ENCODE data around the gene WDR91.

Gene WDR91

GRCh38 chr7:135158874-135159273 lies 52.5 kb downstream of the WDR91 start:
- no peak for DNase-seq

DNA sequence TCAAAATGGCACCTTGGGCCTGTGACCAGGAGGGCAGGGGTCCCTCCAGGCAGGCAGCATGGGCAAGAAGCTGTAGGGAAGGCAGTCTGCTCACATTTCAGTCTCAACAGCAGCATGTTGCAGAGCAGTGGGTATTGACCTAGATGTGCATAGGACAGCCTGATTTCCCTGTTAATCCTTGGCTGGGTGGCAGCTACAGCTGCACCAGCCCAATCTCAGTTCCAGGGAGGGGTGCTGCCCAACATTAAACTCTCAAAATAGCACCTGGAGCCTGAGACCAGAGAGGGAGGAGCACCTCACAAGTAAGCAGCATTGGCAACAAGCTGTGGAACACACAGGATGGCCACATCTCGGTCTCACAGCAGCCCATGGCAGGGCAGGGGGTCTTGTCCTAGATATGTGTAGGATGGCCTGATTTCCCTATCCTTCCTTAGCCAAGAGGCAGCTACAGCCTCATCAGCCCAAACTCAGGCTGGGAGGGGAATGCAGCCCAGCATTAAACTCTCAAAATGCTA lies 53.1 kb downstream of the WDR91 start:
- DNase-seq: no peak

DNA sequence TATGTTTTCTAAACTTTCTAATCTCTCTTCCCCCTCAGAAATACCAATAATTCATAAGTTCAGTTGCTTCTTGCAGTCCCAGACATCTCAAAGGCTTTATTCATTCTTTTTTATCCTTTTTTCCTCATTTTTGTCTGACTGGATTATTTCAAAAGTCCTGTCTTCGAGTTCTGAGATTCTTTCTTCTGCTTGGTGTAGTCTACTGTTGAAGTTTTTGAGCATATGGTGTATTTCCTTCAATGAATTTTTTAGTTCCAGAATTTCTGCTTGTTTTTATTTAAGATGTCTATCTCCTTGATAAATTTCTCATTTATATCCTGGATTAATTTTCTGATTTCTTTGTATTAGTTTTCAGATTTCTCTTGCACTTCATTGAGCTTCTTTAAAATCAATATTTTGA lies 55.0 kb downstream of the WDR91 start:
- no peak for DNase-seq

DNA sequence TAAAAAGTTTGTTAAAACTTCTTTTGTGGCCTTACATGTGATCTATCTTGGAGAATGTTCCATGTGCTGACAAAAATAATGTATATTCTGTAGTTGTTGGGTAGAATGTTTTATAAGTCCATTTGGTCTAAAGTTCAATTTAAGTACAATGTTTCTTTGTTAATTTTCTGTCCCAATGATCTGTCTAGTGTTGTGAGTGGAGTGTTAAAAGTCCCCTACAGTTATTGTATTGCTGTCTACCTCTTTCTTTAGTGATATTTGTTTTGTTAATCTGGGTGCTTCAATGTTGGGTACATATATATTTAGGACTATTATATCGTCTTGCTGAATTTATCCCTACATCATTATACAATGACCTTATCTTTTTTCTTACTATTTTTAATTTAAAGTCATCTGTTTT lies 56.6 kb downstream of the WDR91 start:
- DNase-seq: no peak

- no peak for DNase-seq
Measured at GRCh38 chr7:135152442-135152841, 58.9 kb downstream of the WDR91 start.

GRCh38 chr7:135151533-135151932 lies 59.8 kb downstream of the WDR91 start:
- no peak for DNase-seq

- no peak for DNase-seq
Measured at GRCh38 chr7:135151132-135151531, 60.2 kb downstream of the WDR91 start.

DNA sequence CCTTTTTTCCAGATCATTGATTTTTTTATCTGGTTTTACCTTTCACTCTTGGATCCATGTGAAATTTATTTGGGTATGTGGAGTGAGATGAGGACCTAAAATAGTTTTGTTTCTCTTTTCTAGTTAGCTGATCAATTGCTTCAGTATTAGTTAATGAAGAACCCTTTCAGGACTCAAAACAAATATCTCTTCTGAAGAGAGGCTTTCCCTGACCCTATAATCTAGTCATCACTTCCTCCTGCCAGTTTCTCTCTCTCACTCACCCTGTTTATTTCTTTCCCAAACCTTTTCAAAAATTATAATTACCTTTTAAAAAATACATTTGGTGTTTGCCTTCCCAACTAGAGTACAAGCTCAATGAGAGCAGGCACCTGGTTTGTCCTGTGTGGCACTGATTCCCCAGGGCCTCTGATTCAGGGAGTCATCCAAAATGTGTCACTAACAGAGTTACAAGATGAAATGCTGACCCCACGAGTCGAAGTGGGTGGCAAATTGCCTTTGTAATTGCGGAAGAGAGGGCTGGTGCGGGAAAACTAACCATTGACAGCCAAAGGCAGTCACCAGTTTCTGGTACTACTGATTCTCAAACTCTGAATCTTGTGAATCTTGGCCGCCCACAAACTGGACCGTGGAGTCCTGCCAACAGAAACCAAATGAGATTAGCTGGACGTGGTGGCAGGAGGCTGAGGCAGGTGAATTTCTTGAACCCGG lies 61.1 kb downstream of the WDR91 start:
- DNase-seq: no peak

GRCh38 chr7:135147899-135148721 lies 63.2 kb downstream of the WDR91 start, which contains the start of gene TMEM140:
TMEM140 (plus strand) TSS chr7:135148072; CDS start chr7:135164442, 16,370 bp downstream.
- DNase-seq: peak in 1 of 2 experiments; percentile 15

DNA sequence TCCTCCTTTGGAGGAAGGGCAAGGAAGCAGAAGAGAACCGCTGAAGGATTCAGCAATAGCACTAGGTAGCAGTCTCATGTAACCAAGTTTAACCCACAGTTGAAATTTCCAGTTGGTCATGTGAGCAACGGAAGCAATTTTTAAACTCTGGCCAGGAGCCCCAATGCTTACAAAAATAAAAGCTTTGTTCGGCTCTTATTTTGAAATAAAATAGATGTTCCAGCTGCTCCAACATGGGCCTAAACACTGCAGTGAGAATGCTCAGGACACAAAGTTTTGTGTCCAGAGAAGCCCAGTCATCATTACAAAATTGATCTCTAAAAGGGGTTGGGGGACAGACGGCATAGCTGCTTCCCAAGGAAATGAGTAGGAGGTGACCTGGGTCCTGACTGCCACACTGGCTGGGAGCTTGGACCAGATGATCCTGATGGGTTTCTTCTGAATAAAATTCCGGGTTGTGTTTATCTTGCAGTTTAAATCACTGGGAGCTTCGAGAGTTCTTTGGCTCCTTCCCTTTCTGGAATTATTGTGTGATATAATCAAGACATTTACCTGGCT lies 63.9 kb downstream of the WDR91 start:
- DNase-seq: no peak

GRCh38 chr7:135143885-135144668 lies 67.2 kb downstream of the WDR91 start:
- DNase-seq: no peak

All from SHP77 (cell line).